GM10248 (cell line): ENCODE results near the gene NUDT1.

Source experiments
- CTCF ChIA-PET: fragments of 300-600 bp; sonication (Branson Sonifier 250); formaldehyde crosslinking; extraction: SDS; loops from one replicate; lab custom pipeline; 2021; ENCODE audit warnings: antibody characterized with exemption; lab: Yijun Ruan, JAX
- POLR2A ChIA-PET: fragments of 350-650 bp; sonication (Branson Sonifier 250); formaldehyde crosslinking; extraction: SDS; loops from one replicate; lab custom pipeline; 2020; ENCODE audit warnings: antibody characterized with exemption; lab: Yijun Ruan, JAX
- DNase-seq: peaks from one replicate; pipeline ENCODE4 v3.0.0; 2012; ENCODE audit errors: extremely low spot score
- TF ChIP-seq, protein P1 (sequence below): IDR thresholded peaks from 2 replicates; pipeline ENCODE4 v1.5.1; 2012; ENCODE audit warnings: mild to moderate bottlenecking, low read depth; ENCODE audit errors: extremely low read depth, missing control alignments, control extremely low read depth

Gene NUDT1

DNA sequence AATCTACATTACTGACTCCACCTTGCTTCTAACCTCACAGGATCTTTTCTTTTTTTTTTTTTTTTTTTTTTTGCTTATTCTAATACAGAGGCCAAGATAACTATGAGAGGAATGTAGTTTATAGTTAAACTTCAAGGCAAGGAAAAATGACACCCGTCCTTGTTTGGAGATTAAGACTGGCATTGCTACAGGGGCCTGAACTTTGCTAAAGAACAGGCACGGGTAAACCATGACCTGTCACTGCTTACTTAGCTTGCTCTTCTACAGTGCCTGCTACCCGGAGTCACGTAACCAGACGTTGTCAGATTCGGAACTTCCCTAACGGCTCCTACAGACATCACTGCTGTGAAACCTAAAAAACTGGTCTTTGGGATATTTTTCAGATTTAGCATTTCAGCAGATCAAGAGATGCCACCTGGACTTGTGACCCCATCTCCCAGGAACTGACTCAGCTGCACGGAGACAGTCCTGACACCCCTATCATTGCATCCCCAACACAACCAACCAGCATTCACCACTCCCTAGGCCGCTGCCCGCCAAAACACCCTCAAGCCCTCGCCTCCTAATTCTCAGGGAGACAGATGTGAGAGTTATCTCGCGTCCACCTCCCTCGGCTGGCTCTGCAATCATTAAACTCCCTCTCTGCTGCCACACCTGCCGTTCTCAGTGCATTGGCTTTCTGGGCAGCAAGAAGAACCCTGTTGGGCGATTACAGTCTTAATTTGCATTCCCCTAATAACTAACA lies 36.8 kb upstream of the NUDT1 start:
- TF ChIP-seq, protein P1, sequence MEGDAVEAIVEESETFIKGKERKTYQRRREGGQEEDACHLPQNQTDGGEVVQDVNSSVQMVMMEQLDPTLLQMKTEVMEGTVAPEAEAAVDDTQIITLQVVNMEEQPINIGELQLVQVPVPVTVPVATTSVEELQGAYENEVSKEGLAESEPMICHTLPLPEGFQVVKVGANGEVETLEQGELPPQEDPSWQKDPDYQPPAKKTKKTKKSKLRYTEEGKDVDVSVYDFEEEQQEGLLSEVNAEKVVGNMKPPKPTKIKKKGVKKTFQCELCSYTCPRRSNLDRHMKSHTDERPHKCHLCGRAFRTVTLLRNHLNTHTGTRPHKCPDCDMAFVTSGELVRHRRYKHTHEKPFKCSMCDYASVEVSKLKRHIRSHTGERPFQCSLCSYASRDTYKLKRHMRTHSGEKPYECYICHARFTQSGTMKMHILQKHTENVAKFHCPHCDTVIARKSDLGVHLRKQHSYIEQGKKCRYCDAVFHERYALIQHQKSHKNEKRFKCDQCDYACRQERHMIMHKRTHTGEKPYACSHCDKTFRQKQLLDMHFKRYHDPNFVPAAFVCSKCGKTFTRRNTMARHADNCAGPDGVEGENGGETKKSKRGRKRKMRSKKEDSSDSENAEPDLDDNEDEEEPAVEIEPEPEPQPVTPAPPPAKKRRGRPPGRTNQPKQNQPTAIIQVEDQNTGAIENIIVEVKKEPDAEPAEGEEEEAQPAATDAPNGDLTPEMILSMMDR, result no peak
- CTCF ChIA-PET, result no interaction called here

GRCh38 chr7:2208712-2209111 lies 33.3 kb upstream of the NUDT1 start:
- no peak for DNase-seq
- POLR2A ChIA-PET, result no interaction called here
- TF ChIP-seq, protein P1, result no peak
- CTCF ChIA-PET, result interaction anchor here (0.9 to 2.1 kb wide), 15 partner anchors 8 to 646 kb away, joined by 3 to 10 read pairs (median 4); partner anchors contain the start of genes EIF3B and MAD1L1

More for the DNA sequence above, 36.8 kb upstream of the NUDT1 start:
- no peak for DNase-seq
- POLR2A ChIA-PET, result no interaction called here

GRCh38 chr7:2209146-2209960 lies 32.7 kb upstream of the NUDT1 start:
- ChIA-PET CTCF (interaction anchor here (0.6 to 2.1 kb wide), 33 partner anchors 9 to 646 kb away, joined by 3 to 10 read pairs (median 4); partner anchors contain the start of genes EIF3B, MAD1L1, MRM2 and NUDT1), POLR2A (interaction anchor here (0.7 kb wide), 1 partner anchor 23 kb away, joined by 3 read pairs; the partner anchor contains the start of gene MAD1L1)
- TF ChIP-seq, protein P1, result peak; percentile 93
- peak; percentile 86 for DNase-seq

DNA sequence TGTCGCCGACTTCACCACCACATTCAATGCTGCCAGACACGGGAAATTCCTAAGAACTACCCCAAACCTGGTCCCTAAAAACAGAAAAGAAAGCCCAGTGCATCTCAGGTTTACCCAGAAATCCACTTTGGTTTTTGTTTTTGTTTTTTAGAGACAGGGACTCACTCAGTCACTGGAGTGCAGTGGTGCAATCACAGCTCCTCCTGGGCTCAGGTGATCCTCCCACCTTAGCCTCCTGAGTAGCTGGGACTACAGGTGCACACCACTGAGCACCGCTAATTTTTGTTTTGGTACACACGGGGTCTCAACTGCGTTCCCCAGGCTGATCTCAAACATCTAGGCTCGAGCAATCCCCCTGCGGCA lies 32.1 kb upstream of the NUDT1 start:
- POLR2A ChIA-PET, result interaction anchor here (0.7 kb wide), 1 partner anchor 23 kb away, joined by 3 read pairs; the partner anchor contains the start of gene MAD1L1
- CTCF ChIA-PET, result interaction anchor here (0.6 to 2.1 kb wide), 28 partner anchors 9 to 631 kb away, joined by 3 to 10 read pairs (median 4); partner anchors contain the start of genes EIF3B, MRM2 and NUDT1
- TF ChIP-seq, protein P1, result no peak
- DNase-seq, result no peak

GRCh38 chr7:2210551-2211258 lies 31.3 kb upstream of the NUDT1 start:
- DNase-seq, result no peak
- POLR2A ChIA-PET, result no interaction called here
- TF ChIP-seq, protein P1, result no peak
- CTCF ChIA-PET, result interaction anchor here (1.0 to 2.1 kb wide), 4 partner anchors 13 to 624 kb away, joined by 3 to 6 read pairs (median 4); no protein-coding TSS in a partner anchor
